Measurements from ENCODE around the gene TRPV5.

Gene TRPV5

GRCh38 chr7:142962991-142963390 is 29.4 kb upstream of the TRPV5 start:
- no peak for DNase-seq (ENCODE audit: insufficient read length, low spot score)
- TF ChIP-seq CTCF (IDR thresholded peaks at IDR 0.05; ENCODE audit: insufficient read depth, missing control alignments): no peak
- no peak for FAIRE-seq

GRCh38 chr7:142961973-142962926 is 28.7 kb upstream of the TRPV5 start, which contains the start of gene KEL:
KEL (minus strand) TSS chr7:142962363; CDS start chr7:142962206, 157 bp downstream.
- FAIRE-seq (no peak), DNase-seq (ENCODE audit: insufficient read length, low spot score) (no peak)
- TF ChIP-seq CTCF (IDR thresholded peaks at IDR 0.05; ENCODE audit: insufficient read depth, missing control alignments): no peak

GRCh38 chr7:142961595-142961972 is 28.0 kb upstream of the TRPV5 start:
- no peak for DNase-seq (ENCODE audit: insufficient read length, low spot score)
- no peak for FAIRE-seq
- no peak for TF ChIP-seq CTCF (IDR thresholded peaks at IDR 0.05; ENCODE audit: insufficient read depth, missing control alignments)

GRCh38 chr7:142960955-142961512 is 27.5 kb upstream of the TRPV5 start:
- FAIRE-seq (no peak), DNase-seq (ENCODE audit: insufficient read length, low spot score) (no peak)
- TF ChIP-seq CTCF (IDR thresholded peaks at IDR 0.05; ENCODE audit: insufficient read depth, missing control alignments): no peak

- TF ChIP-seq CTCF (IDR thresholded peaks at IDR 0.05; ENCODE audit: insufficient read depth, missing control alignments): no peak
- FAIRE-seq: no peak
- no peak for DNase-seq (ENCODE audit: insufficient read length, low spot score)
Observed at GRCh38 chr7:142959202-142959601, 25.7 kb upstream of the TRPV5 start.

GRCh38 chr7:142957723-142958122 is 24.2 kb upstream of the TRPV5 start:
- no peak for FAIRE-seq
- TF ChIP-seq CTCF (IDR thresholded peaks at IDR 0.05; ENCODE audit: insufficient read depth, missing control alignments): no peak

More at GRCh38 chr7:142957723-142958122, 24.2 kb upstream of the TRPV5 start:
- DNase-seq (ENCODE audit: insufficient read length, low spot score): no peak

All from D721Med (cell line).